Bronchial epithelial cell (primary cell): ENCODE measurements around the gene VSIG10L2. TPM values are rescaled to one million over a fixed set of nuclear protein-coding genes. Genes with fewer than 3 reads are reported as not detected.
A peak's percentile ranks its signal among the peaks of the same experiment; 100 is the strongest.

Experiments used
- DNase-seq: peaks from one replicate; pipeline ENCODE4 v3.0.0-alpha.2; 2010; ENCODE audit warnings: low read depth
- FAIRE-seq: peaks from 2 replicates; lab custom pipeline; 2011; peaks lifted over from hg19 to GRCh38; lab: Jason Lieb, UNC
- H3K27me3 ChIP-seq: 2 replicates; pipeline ENCODE4 v1.5.1; 2011; ENCODE audit warnings: low read length; ENCODE audit not compliant: control insufficient read depth, insufficient read depth
- H3K36me3 ChIP-seq: 2 replicates; pipeline ENCODE4 v1.5.1; 2011; ENCODE audit warnings: low read length; ENCODE audit not compliant: control insufficient read depth, insufficient read depth
- H3K4me3 ChIP-seq: 2 replicates; pipeline ENCODE4 v1.5.1; 2011; ENCODE audit warnings: mild to moderate bottlenecking, low read depth, low read length, control low read depth
- total RNA-seq: library from RNA; depleted of rRNA; stranded (reverse); fragments of >200 nt; gene quantifications from 2 replicates; pipeline ENCODE4 v1.2.1, GENCODE V29; 2014
- TF ChIP-seq, protein P1 (sequence below): IDR thresholded peaks from 2 replicates; pipeline ENCODE4 v1.5.1; 2011; ENCODE audit warnings: mild to moderate bottlenecking, moderate library complexity, low read length, control low read depth, inconsistent platforms; ENCODE audit not compliant: insufficient read depth, severe bottlenecking

Gene VSIG10L2
- total RNA-seq, 1 donor from 2014 or later = not detected

DNA sequence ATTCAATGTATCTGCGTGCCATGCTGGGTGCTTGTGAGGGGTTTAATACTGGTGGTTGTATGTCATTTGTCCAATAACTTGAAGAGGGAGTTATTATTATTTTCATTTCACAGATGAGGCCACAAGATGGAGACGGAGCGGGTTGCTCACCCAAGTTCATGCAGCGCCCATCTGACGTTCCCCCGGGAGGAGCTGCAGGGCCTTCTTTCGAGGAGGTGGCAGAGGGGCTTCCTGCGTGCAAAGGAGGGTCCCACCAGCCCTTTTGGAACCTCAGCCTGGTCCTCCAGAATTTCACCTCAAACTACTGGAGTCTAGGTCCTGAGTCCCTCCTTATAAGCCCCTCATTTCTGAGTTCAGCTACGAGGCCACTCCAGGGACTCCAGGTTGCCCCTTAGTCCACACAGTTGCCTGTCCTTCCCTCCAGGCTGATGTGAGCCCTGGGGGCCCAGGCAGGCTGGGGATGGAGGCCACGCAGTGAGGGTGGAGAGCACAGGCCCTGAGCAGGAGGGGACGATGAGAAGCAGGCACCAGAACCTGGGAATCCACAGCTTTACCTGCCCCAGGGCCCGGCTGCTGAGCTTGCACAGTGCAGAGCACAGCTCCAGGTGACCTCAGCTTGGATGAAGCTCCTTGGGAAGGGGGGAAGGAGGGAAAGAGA lies 2.9 kb upstream of the VSIG10L2 start:
- DNase-seq (no peak), FAIRE-seq (no peak)
- TF ChIP-seq, protein P1, sequence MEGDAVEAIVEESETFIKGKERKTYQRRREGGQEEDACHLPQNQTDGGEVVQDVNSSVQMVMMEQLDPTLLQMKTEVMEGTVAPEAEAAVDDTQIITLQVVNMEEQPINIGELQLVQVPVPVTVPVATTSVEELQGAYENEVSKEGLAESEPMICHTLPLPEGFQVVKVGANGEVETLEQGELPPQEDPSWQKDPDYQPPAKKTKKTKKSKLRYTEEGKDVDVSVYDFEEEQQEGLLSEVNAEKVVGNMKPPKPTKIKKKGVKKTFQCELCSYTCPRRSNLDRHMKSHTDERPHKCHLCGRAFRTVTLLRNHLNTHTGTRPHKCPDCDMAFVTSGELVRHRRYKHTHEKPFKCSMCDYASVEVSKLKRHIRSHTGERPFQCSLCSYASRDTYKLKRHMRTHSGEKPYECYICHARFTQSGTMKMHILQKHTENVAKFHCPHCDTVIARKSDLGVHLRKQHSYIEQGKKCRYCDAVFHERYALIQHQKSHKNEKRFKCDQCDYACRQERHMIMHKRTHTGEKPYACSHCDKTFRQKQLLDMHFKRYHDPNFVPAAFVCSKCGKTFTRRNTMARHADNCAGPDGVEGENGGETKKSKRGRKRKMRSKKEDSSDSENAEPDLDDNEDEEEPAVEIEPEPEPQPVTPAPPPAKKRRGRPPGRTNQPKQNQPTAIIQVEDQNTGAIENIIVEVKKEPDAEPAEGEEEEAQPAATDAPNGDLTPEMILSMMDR = no peak
- no peak overlapping the region for H3K4me3 ChIP-seq
- no peaks in the 10 kb centered on the region for H3K36me3 ChIP-seq
- H3K27me3 ChIP-seq = peaks cover 2% of the 10 kb centered on the region

DNA sequence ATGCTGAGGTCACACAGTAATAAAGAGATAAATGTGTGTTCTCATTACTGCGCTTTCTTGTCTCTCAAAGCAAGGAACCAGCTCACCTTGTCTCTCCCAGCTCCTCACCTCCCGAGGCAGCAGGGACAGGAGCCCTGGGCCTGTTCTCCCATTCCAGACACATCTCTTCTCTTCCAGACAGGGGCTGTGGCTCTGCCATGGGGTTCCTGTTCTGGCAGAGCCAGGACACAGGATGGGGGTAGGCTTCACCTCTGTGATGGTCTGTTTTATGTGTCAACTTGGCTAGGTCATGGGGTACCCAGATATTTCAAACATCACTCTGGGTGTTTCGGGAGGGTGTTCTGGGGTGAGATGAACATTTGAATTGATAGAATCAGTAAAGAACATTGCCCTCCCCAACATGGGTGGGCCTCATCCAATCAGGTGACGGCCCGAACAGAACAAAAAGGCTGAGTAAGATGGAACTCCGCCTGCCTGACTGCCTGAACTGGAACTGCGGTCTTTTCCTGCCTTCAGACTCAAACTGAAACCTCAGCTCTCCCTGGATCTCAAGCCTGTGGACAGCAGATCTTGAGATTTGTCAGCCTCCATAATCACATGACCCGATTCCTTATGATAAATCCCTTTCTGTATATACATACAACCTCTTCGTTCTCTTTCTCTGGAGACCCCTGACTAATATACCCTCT lies 2.0 kb upstream of the VSIG10L2 start:
- Histone ChIP-seq H3K36me3 (no peaks in the 10 kb centered on the region), H3K4me3 (no peak overlapping the region), H3K27me3 (peaks cover 2% of the 10 kb centered on the region)
- TF ChIP-seq, protein P1 = no peak
- FAIRE-seq = peak; percentile 50
- DNase-seq = no peak

DNA sequence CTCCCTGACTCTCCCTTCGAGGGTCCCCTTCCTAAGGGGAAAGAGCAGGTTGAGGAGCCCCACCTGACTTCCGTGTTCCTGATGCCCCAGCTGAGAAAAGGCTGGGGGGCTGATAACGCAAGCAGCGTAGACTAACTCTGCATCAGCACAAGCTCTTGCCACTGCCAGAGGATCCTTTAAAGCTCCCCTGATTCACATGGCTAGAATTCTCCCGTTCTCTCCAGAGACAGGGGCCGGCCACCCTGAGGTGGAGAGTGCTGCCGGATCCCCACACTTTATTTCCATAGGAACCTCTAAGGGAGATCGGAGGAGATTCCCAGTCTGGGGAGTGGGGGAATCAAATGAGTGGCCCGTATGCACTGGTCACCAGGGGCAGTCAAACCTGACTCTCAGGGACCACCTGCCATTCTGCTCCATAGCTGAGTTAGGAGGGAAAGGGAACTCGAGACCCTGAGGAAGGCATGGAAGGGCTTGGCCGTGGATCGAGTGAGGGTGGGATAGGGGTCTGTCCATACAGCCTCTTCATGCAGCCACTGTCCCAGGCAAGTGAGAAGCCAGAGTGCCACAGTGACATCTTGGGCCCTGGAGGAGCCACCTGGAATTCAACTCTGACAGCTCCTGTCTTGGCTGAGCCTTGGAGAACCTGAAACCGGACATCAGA lies 1.4 kb upstream of the VSIG10L2 start:
- Histone ChIP-seq H3K27me3 (peaks cover 2% of the 10 kb centered on the region), H3K4me3 (no peak overlapping the region), H3K36me3 (no peaks in the 10 kb centered on the region)
- DNase-seq (no peak), FAIRE-seq (no peak)
- TF ChIP-seq, protein P1 = no peak

DNA sequence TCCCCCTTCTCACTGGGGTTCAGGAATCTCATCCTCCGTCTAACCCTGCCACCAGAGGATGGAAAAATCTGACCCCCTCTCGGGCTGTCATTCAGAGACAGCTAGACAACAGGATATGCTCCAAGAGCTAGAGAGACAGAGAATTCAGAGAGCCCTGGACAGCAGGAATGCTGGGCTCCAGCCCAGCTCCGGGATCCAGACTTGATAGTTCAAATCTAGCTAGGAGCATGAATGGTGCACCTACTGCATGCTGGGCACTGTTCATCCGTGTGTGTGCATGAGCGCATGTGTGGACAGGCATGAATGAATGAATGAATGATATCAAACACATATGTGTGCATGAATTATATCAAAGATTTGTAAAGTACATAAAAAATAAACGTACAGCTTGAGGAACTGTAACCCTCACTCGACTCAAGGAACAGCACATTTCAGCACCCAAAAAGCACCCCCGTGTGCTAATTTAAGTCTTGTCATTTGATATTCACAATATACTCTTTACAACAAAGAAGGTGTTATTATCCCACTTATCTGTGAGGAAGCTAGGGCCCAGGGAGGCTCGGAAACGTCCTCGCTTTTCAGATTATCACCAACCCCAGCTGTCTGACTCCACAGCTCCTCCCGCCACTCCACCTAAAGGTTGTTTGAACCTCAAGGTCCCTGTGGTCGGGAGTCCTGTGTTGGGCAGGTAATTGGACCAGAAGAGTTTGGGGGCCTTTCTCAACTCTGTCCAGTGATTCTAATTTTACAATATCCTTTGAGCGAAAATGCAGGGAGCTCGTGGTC lies 640 bp upstream of the VSIG10L2 start:
- FAIRE-seq = no peak
- H3K27me3 ChIP-seq = peaks cover 2% of the 10 kb centered on the region
- H3K4me3 ChIP-seq = no peak overlapping the region
- TF ChIP-seq, protein P1 = no peak
- no peak for DNase-seq
- no peaks in the 10 kb centered on the region for H3K36me3 ChIP-seq

DNA sequence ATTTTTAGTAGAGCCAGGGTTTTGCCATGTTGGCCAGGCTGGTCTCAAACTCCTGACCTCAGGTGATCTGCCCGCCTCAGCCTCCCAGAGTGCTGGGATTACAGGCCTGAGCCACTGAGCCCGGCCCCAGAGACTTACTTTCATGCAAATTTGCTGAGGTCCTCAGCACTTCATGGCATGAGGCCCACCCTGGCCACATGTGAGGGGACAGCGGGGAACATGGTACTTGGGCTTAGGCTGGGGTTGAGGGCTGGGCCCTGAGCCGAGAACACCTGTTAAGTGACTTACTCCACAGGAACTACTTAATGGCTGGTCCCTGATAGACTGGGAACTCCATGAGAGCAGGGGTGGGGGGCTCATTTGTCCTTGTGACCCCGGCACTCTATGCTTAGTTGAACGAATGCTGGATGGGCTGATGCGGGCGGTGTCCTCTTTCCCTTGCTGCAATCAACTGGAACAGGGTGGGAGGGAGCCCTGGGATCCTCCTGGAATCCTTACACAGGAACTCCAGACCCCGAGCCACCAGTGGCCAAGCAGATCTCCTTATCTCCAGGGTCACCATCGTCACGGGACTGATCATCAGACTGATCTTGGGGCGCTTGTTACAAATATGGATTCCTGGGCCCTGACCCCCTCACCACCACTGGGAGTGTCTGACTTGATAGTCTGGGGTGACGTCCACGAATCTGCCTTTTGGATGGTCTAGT lies 1.0 kb downstream of the VSIG10L2 start:
- FAIRE-seq (no peak), DNase-seq (no peak)

More for the DNA sequence above, 1.0 kb downstream of the VSIG10L2 start:
- Histone ChIP-seq H3K27me3 (peaks cover 2% of the 10 kb centered on the region), H3K36me3 (no peaks in the 10 kb centered on the region), H3K4me3 (no peak overlapping the region)
- TF ChIP-seq, protein P1 = no peak
